Right lobe of liver (tissue), 6 donors: ENCODE measurements around the gene ADAM11. TPM values are rescaled to one million over a fixed set of nuclear protein-coding genes. Genes with fewer than 3 reads are reported as not detected.

ENCODE experiments used
- ATAC-seq, 4 donors: fragments of 200-7000 bp; cut with Tn5 transposase; one replicate each; pipeline ENCODE4 v1.9.1; 2020; ENCODE audit warnings: mild to moderate bottlenecking in 4 of 4, moderate library complexity in 4 of 4
- DNase-seq, 3 donors: peaks; one replicate each; pipeline ENCODE4 v3.0.0-alpha.2; 2020
- H3K27ac ChIP-seq, 3 donors: fragments of 200-600 bp; one replicate each; pipeline ENCODE4 v1.8.0; 2022
- H3K27me3 ChIP-seq, 2 donors: fragments of 200-600 bp; one replicate each; pipeline ENCODE4 v1.8.0; 2022
- H3K36me3 ChIP-seq, 4 donors: fragments of 200-600 bp; sonication (generic) in 1 of 4; one replicate each; pipeline versions ENCODE4 v1.5.1 to v1.8.0; 2017 to 2022; ENCODE audit warnings: control low read depth in 1 of 4
- H3K4me1 ChIP-seq, 4 donors: fragments of 200-600 bp; sonication (generic) in 1 of 4; one replicate each; pipeline versions ENCODE4 v1.5.1 to v1.8.0; 2017 to 2022; ENCODE audit warnings: control low read depth in 1 of 4
- H3K4me3 ChIP-seq, 3 donors: fragments of 200-600 bp; one replicate each; pipeline ENCODE4 v1.8.0; 2022
- H3K9me3 ChIP-seq, 4 donors: fragments of 200-600 bp; sonication (generic) in 1 of 4; one replicate each; pipeline versions ENCODE4 v1.5.1 to v1.8.0; 2017 to 2022; ENCODE audit warnings: control low read depth in 1 of 4
- CTCF ChIP-seq, 4 donors: fragments of 200-600 bp in 3 of 4; fragments of 450-650 bp in 1 of 4; IDR thresholded peaks; one replicate each; pipeline versions ENCODE4 v1.5.1 to v1.8.0; 2016 to 2022; ENCODE audit warnings: antibody characterized with exemption in 4 of 4, mild to moderate bottlenecking in 2 of 4
- POLR2A ChIP-seq: fragments of 450-650 bp; IDR thresholded peaks from one replicate; pipeline ENCODE4 v1.6.1; 2017; ENCODE audit warnings: antibody characterized with exemption, mild to moderate bottlenecking
- WGBS: methylation state at CpG from one replicate; pipeline ENCODE4 v1.1.6; 2018; ENCODE audit warnings: low coverage, low lambda C conversion rate; ENCODE audit not compliant: insufficient coverage; ENCODE audit errors: missing lambda C conversion rate; 5-methylcytosine and 5-hydroxymethylcytosine counted together
- intact Hi-C, 2 donors: fragments of 100-400 bp; cut with DNase I; formaldehyde crosslinking; loops; one replicate each; pipeline versions ENCODE4 v1.11.2 to v1.14.1; 2022
- total RNA-seq, 6 experiments: library from RNA; depleted of rRNA in 2 of 6; stranded (reverse); fragments of >200 nt in 2 of 6; fragmentation: NEBNext Ultra II Directional in 3 of 6; extraction: Animal tissue kit (Norgen Biotek cat#: 25700) in 3 of 6; gene quantifications; one replicate each; pipeline versions ENCODE4 v1.1.0 to v1.2.4, GENCODE V29; 2016 to 2023
- donor health status: DM: no; HTN: yes; CAD: no.
- donor health status: DM: no; HTN: no; CAD: no.
- donor health status: DM: no; HTN: no; CAD: no.
- donor health status: DM: no; HTN: yes; CAD: no.
- donor health status: DM: no; HTN: yes; CAD: no.

The ADAM11 gene
- total RNA-seq, 6 experiments from 2014 or later = 0.04 to 0.12 (median 0.08) TPM; not detected in 2

GRCh38 chr17:44774271-44775135 lies 15.7 kb downstream of the ADAM11 start:
- Histone ChIP-seq H3K4me1 (peaks cover 0 to 10% (median 3%) of the 10 kb centered on the region in 4 donors), H3K27ac (no peak overlapping the region), H3K9me3 (no peaks in the 10 kb centered on the region), H3K27me3 (no peaks in the 10 kb centered on the region), H3K4me3 (peak overlapping the region; percentile 45 to 59 (median 57)), H3K36me3 (no peaks in the 10 kb centered on the region)
- peak; percentile 89 to 91 (median 90) for DNase-seq
- peak; percentile 74 to 79 (median 75) for ATAC-seq
- 9% methylated on average over 7 of the region's 42 CpGs for WGBS
- intact Hi-C loops = loop anchor here (2.0 to 10.0 kb wide), 3 partner anchors 90 to 340 kb away; no protein-coding TSS in a partner anchor
- TF ChIP-seq CTCF (IDR thresholded peaks at IDR 0.05) (peak; percentile 96 to 98 (median 97)), POLR2A (no peak)

- ATAC-seq = peak; percentile 93 to 96 (median 95)
- intact Hi-C loops = loop anchor here (2.0 to 10.0 kb wide), 3 partner anchors 90 to 340 kb away; no protein-coding TSS in a partner anchor
- no peak overlapping the region for H3K27ac ChIP-seq
- TF ChIP-seq CTCF (IDR thresholded peaks at IDR 0.05) = no peak
- TF ChIP-seq POLR2A = no peak
- H3K27me3 ChIP-seq = no peaks in the 10 kb centered on the region
- no peaks in the 10 kb centered on the region for H3K9me3 ChIP-seq
- 0% methylated on average over 16 of the region's 50 CpGs for WGBS
- H3K4me3 ChIP-seq = peak overlapping the region; percentile 45 to 59 (median 57)
- H3K4me1 ChIP-seq = peaks cover 0 to 13% (median 3%) of the 10 kb centered on the region in 4 donors
- peak; percentile 97 to 98 (median 98) for DNase-seq
- H3K36me3 ChIP-seq = no peaks in the 10 kb centered on the region
Observed at GRCh38 chr17:44775136-44775837, 16.5 kb downstream of the ADAM11 start.

DNA sequence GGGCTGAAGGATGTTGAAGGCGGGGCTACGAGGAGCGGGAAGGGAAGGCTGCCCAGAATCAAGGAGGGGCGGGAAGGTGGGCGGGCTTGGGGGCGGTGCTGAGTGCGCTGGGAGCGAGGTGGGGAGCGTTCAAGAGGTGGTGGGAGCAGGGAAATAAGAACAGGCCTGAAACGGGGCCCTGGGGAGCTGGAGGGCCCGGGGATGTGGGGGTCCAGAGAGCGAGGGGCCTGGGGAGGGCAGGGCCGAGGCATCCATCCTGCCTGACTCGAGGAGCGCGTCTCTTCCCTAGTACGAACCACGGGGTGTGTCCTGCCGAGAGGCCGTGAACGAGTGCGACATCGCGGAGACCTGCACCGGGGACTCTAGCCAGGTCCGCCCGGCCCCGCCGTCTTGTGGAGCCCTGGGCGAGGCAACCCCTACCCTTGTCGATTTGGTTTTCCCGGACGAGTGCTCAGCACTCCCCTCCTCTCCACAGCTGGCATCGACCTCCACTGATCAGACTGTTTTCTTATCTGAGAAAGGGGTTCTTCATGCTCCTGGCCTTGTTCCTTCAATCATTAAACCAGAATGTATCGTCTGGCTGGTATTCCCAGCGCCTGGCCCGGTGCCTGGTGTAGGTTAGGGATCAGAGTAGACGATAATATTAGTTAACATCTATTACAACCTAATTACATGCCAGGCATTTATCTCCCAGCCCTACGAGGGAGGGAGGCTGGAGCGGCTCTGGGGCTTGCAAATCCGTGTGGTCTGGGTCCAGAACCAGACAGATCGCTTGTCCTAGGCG lies 17.2 kb downstream of the ADAM11 start:
- H3K9me3 ChIP-seq = no peaks in the 10 kb centered on the region
- WGBS = 4% methylated on average over 20 of the region's 43 CpGs
- TF ChIP-seq CTCF (IDR thresholded peaks at IDR 0.05) (no peak), POLR2A (no peak)
- DNase-seq (no peak), ATAC-seq (peak; percentile 11 to 44 (median 19))
- H3K4me3 ChIP-seq = peak overlapping the region; percentile 36 to 59 (median 57)
- no peaks in the 10 kb centered on the region for H3K27me3 ChIP-seq
- H3K4me1 ChIP-seq = peaks cover 0 to 13% (median 3%) of the 10 kb centered on the region in 4 donors
- H3K36me3 ChIP-seq = no peaks in the 10 kb centered on the region
- intact Hi-C loops = loop anchor here (2.0 to 10.0 kb wide), 3 partner anchors 89 to 339 kb away; no protein-coding TSS in a partner anchor
- H3K27ac ChIP-seq = no peak overlapping the region
